Measurements from ENCODE around the gene C17orf75. TPM values are rescaled to one million over a fixed set of nuclear protein-coding genes. Genes with fewer than 3 reads are reported as not detected.
"Not testable (repeated sequence)": the region's sequence is repeated elsewhere in the genome, so short reads cannot be mapped to it uniquely, and the experiment has no call there.

Gene C17orf75
- total RNA-seq, 2 donors from 2014 or later: 11.2 to 11.3 TPM

DNA sequence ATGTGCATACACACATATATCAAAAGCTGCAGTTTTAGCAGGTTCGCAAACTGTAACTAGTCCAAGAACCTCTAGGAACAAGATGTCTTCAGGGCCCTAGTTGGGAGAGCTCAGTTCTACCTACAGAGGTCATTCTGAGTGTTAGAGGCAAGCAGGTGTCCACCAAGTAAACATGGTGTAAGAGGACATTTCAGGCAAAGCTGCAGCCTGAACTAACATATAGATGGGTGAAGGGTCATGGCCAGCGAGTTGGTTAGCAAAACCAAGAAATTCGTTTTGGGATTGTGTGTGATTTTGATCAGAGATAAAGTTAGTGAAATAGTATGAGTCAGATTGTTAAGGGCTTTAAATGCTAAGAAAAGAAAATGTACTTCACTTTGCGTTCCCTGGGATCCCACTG, 24.6 kb downstream of the C17orf75 start:
- no peak for ATAC-seq
- no peak for DNase-seq
- intact Hi-C loops (cut with DNase I, micrococcal nuclease): loop anchor here in 1 of 2 donors (5.0 kb wide), 1 partner anchor 65 kb away; no protein-coding TSS in a partner anchor

DNA sequence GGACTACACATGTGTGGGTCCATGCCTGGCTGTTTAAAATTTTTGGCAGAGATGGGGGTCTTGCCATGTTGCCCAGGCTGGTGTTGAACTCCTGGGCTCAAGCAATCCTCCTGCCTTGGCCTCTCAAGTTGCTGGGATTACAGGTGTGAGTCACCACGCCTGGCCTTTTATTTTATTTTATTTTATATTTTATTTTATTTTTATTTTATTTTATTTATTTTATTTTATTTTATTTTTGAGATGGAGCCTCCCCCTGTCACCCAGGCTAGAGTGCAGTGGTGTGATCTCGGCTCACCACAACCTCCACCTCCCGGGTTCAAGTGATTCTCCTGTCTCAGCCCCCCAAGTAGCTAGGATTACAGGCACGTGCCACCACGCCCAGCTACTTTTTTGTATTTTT, 25.3 kb downstream of the C17orf75 start:
- DNase-seq, ATAC-seq: not testable (repeated sequence)
- intact Hi-C loops (cut with DNase I, micrococcal nuclease): loop anchor here in 1 of 2 donors (5.0 kb wide), 1 partner anchor 64 kb away; no protein-coding TSS in a partner anchor

GRCh38 chr17:32315171-32315570, 26.8 kb downstream of the C17orf75 start:
- no peak for DNase-seq
- no peak for ATAC-seq
- intact Hi-C loops (cut with DNase I, micrococcal nuclease): loop anchor here in 1 of 2 donors (5.0 kb wide), 1 partner anchor 63 kb away; no protein-coding TSS in a partner anchor

DNA sequence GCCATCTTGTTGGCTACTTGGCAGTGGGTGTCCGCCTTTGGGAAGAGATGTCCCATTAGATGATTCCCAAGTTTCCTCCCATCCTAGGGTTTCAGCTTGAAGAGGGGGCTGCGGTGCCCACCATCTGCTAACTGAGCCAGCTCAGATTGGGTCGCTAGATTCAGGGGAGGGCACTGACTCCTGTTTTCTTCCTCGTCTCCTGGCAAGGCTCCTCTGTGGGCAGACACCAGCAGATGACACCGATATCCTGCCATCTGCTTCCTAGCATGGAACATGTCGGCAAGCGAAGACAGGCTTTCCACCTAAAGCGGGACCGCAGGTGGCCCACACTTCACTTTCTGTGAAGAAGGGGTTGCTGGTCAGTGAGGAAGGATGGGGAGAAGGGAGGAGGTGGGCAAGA, 27.3 kb downstream of the C17orf75 start:
- no peak for ATAC-seq
- intact Hi-C loops (cut with DNase I, micrococcal nuclease): loop anchor here in 1 of 2 donors (5.0 kb wide), 1 partner anchor 62 kb away; no protein-coding TSS in a partner anchor

DNA sequence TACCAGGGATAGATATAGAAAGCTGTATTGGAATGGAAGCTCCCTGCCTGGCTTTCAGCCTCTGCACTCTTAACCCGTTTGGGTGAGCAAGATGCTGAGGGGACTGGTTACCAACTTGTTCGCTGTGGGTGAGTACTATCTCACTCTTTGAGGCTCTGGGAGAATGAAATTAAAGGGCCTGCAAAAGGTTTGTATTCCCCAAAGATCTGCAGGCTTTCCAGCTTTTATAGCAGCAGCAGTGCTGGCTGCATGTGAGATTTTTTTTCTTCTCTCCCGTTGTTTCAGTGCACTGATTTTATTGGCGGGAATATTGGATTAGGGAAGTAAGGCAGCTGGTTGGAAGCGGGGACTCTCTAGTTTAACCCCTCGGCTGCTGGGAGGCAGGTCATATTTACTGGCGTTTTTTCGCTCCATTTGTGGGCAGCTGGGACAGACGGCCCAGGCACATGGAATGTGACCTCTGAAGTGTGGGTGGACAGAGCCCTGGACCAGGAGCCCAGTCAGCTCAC, 30.9 kb downstream of the C17orf75 start:
- intact Hi-C loops (cut with DNase I, micrococcal nuclease): no loop called here
- ATAC-seq (no peak), DNase-seq (no peak)

More for the DNA sequence above, 27.3 kb downstream of the C17orf75 start:
- no peak for DNase-seq

- intact Hi-C loops (cut with DNase I, micrococcal nuclease): no loop called here
- no peak for DNase-seq
- ATAC-seq: no peak
Observed at GRCh38 chr17:32307658-32308057, 34.3 kb downstream of the C17orf75 start.

- intact Hi-C loops (cut with DNase I, micrococcal nuclease): no loop called here
- no peak for DNase-seq
Observed at GRCh38 chr17:32305049-32305448, 36.9 kb downstream of the C17orf75 start.

DNA sequence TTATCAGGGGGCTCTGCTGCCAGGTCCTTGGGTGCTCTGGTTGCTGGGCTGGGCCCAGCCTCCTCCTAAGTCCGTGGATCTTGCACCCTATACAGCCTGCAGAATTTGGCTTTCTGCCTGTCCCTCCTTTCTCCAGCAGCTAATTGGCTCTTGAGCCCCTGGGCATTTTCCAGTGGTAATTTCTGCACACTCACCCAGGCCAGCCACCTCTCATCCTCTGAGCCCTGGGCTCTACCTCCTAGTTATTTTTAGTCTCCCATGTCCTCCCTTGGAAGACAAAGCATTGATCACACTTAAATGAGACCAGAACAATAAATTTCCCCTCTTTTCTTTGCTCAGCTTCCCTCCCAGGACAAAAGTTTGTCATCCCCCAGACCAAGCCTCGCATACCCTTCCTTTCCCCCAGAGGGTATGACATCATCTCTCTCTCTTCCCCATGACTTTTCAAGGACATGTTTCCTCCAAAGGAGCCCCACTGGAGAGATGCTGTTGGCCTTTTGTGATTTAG, 38.1 kb downstream of the C17orf75 start:
- DNase-seq (no peak), ATAC-seq (no peak)
- intact Hi-C loops (cut with DNase I, micrococcal nuclease): no loop called here

More at GRCh38 chr17:32305049-32305448, 36.9 kb downstream of the C17orf75 start:
- no peak for ATAC-seq

GRCh38 chr17:32302860-32303649, 38.9 kb downstream of the C17orf75 start:
- DNase-seq: no peak
- ATAC-seq: no peak
- intact Hi-C loops (cut with DNase I, micrococcal nuclease): no loop called here

GRCh38 chr17:32302037-32302436, 39.9 kb downstream of the C17orf75 start:
- ATAC-seq (no peak), DNase-seq (no peak)
- intact Hi-C loops (cut with DNase I, micrococcal nuclease): no loop called here

- ATAC-seq (no peak), DNase-seq (no peak)
- intact Hi-C loops (cut with DNase I, micrococcal nuclease): no loop called here
Observed at GRCh38 chr17:32299580-32300164, 42.3 kb downstream of the C17orf75 start.

DNA sequence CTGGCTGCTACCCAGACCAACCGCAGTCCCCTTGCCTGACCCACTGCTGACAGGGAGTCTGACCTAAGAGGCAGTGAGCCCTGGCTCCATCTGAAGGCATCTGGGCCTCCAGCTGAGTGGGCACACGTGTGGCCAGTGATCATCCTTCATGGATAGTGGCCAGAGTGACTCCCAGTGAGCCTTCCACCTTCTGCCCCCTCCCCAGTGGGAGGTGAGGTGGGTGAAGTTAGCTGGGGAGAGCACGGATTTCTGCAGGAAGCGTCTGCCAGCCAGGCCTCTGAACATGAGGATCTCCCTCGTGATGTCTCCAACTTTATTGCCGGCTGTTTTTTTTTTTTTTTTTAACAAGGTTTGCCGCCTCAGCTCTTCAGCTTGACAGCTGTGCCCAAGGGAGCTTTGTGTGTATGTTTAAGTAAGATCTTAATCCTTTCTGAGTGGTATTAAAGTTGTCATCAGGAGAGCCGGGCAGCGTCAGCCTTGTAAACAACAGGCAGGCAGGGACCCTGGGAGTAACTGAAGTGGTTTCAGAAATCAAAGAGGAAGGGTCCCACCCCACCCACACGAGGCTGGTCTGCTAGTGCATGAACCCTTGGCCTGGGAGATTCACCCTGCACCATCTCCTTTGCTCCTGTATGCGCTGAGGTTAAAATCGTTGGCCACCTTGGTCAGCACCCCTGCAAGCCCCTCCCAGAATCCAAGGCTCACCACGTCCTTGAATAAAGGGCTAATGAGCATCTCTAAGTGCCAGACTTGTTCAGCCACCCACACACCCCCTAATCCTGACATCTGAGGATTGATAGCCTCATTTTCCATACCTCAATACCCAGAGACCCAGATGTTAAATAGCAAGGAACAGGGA, 43.0 kb downstream of the C17orf75 start:
- intact Hi-C loops (cut with DNase I, micrococcal nuclease): no loop called here
- no peak for DNase-seq
- peak; percentile 63 for ATAC-seq

GRCh38 chr17:32298298-32298697, 43.7 kb downstream of the C17orf75 start:
- ATAC-seq (no peak), DNase-seq (no peak)
- intact Hi-C loops (cut with DNase I, micrococcal nuclease): no loop called here

DNA sequence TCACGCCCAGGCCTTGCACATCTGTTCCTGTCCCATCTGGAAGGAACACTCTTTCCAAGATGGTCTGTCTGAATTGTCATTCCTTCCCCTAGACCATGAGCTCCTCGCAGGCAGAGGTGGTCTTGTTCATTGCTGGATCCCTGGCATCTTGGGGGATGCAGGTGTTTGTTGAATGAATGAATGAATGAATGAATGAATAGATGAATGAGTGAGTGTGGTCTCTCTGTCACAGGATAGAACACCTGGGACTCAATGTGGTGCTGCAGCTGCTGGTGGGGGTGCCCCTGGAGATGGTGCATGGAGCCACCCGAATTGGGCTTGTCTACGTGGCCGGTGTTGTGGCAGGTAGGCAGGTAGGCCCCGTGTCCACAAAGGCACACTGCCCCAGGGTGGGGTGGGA, 44.1 kb downstream of the C17orf75 start:
- intact Hi-C loops (cut with DNase I, micrococcal nuclease): no loop called here
- DNase-seq (no peak), ATAC-seq (no peak)

DNA sequence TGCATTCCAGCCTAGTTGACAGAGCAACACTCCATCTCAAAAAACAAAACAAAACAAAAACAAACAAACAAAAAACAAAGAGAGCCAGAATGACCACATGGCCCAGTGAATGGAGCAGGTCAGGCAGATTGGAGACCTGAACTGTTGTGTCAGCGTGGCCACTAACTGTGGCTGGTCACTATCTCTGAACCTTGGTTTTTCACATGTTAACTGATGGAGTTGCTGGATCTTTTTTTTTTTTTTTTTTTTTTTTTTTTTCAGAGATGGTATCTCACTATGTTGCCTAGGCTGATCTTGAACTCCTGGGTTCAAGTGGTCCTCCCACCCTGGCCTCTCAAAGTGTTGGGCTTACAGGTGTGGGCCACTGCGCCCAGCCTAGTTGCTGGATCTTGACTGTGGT, 44.5 kb downstream of the C17orf75 start:
- intact Hi-C loops (cut with DNase I, micrococcal nuclease): no loop called here
- ATAC-seq: no peak
- DNase-seq: no peak

- intact Hi-C loops (cut with DNase I, micrococcal nuclease): no loop called here
- no peak for DNase-seq
- ATAC-seq: no peak
Observed at GRCh38 chr17:32292094-32292493, 49.9 kb downstream of the C17orf75 start.

DNA sequence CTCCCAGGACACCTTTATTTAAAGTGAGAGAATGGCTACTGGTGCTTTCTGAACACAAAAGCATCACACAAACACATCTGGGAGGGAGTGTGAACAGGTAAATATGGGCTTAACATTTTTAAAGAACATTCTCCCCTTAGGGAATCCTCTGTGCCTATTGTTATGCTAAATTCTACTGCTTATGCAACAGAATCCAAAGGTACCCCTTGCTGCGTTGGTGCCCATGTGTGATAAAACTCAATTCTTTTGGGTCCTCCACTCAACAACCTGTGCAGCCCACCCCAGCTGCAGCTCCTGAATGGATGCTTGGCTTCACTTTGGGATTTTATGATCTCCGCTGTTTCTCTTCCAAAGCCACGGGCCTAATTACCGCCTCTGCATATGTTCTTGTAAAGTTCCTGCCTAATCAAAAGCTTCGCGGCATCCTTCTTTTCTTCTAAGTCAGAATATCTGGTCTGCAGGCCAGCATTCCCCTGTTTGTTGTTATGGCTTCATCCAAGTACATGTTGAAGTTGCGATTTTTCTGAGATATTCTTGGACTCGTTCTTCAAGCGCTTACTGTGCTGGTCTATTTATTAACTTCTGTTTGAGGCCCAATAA, 52.4 kb downstream of the C17orf75 start:
- intact Hi-C loops (cut with DNase I, micrococcal nuclease): no loop called here
- ATAC-seq (no peak), DNase-seq (no peak)

- intact Hi-C loops (cut with DNase I, micrococcal nuclease): no loop called here
- DNase-seq: no peak
- ATAC-seq: no peak
Observed at GRCh38 chr17:32288615-32289014, 53.4 kb downstream of the C17orf75 start.

Data from left colon (tissue), 2 donors.